Hematopoietic multipotent progenitor cell treated with erythropoietin and hydrocortisone succinate and interleukin-3 and kit ligand, for 8 days (in vitro differentiated cells): Measurements from ENCODE around the gene PABPN1L.
"Not testable (repeated sequence)": the region's sequence is repeated elsewhere in the genome, so short reads cannot be mapped to it uniquely, and the experiment has no call there.

Experiments used
- DNase-seq: peaks from one replicate; pipeline ENCODE4 v3.0.0-alpha.2; 2015

PABPN1L gene

GRCh38 chr16:88824256-88825077 is 42.0 kb downstream of the PABPN1L start:
- DNase-seq = no peak

DNA sequence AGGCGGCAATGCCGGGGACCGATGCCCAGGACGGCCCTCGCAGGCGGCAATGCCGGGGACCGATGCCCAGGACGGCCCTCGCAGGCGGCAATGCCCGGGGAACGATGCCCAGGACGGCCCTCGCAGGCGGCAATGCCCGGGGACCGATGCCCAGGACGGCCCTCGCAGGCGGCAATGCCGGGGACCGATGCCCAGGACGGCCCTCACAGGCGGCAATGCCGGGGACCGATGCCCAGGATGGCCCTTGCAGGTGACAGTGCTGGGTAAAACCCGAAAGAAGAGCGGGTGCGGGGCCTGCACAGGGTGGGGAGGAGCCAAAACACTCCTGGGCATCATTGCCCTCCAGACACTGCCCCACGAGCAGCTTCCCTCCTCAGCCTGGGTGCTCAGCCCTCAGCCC is 42.8 kb downstream of the PABPN1L start:
- not testable (repeated sequence) for DNase-seq

GRCh38 chr16:88822281-88823040 is 44.0 kb downstream of the PABPN1L start:
- DNase-seq = no peak

GRCh38 chr16:88821168-88821850 is 45.2 kb downstream of the PABPN1L start:
- DNase-seq = no peak

- no peak for DNase-seq
Observed at GRCh38 chr16:88820385-88821025, 46.0 kb downstream of the PABPN1L start.

DNA sequence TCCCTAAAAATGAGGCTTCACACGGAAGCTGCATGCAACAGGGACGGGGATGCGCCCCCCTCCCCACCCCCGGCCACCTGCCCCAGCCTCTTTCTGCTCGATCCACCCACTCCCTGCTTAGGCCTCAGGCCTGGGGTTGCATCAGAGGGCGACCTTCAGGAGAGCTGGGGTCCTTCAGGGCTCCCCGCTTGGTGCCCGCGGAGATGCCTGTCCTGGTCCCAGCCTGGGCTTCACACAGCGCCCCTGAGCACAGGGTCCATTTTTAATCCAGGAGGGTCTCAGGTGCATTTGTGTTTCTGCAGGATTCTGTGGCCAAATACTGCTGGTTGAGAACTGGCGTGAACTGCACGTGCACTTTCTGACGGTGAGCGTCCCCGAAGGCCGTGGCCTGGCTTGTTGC is 47.3 kb downstream of the PABPN1L start:
- DNase-seq = no peak

- no peak for DNase-seq
Observed at GRCh38 chr16:88818575-88818874, 47.9 kb downstream of the PABPN1L start.

- no peak for DNase-seq
Observed at GRCh38 chr16:88817785-88818574, 48.5 kb downstream of the PABPN1L start.

DNA sequence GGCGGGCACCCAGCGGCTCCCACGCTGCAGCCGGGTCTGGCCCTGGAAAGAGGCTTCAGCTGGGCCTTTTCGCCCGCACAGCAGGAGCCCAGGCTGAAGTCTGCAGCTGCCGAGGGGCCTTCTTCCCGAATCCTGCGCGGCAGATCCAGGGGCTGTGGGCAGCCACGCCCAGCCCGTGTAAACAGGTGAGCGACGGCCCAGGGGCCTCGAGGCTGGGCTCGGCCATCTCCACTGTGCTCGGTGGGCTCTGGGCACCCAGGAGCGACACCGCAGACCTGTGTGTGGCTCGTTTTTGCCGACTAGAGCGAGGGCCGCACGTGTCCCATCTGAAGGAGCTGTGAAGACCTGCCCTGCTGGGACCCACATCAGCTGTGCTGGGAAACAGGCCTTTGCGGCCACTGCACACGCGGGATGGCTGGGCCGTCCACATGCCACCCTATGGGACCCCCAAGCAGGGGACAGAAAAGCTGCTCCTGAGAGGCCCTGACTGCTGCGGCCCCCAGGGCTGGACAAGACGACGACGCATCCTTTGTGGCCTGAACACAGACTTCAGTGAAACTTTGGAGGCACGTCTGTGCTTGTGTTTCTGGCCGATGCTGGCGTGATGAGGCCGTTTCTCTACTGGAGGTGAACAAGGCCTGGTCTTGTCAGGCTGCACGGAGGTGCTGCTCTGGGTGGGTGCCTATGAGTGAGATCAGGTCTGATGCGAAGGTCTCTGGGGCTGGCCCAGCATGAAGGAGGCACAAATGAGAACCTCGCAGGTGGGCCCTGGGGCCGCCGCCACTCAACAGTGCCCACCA is 49.5 kb downstream of the PABPN1L start:
- no peak for DNase-seq

GRCh38 chr16:88815901-88816589 is 50.4 kb downstream of the PABPN1L start:
- peak; percentile 50 for DNase-seq

DNA sequence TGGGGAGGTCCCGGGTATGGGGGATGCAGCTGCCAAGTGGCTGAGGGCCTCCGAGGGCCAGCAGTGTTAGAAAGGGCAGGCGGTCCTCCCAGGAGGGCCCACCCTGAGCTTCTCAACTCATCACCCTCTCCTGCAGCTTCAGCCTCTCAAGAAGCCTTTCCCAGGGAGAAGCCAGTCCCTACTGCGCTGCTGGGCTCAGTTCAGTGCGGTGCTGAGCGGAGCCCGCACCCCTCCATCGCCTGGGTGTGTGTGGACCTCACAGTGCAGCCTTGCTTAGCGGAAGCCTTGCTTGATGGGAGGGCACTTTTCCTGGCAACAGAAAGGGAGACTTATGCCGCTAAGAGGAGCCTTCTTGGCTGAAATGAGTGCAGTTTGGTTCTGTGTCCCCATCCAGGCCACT is 51.2 kb downstream of the PABPN1L start:
- DNase-seq = no peak

DNA sequence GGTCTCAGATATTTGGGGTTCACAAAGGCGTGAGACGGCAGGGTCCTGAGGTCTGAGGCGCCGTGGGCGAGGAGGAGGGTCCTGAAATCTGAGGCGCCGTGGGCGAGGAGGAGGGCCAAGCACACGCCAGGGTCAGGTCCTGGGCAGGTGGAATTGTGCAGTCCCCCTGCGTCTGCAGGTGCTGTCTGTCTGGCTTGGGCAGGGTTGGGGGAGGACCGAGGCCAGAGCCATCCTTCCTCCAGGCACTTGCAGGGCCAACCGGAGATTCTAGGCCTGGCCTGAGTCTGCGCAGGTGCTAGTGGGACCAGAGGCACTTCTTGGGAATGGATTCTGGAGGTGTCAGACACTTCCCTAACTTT is 52.3 kb downstream of the PABPN1L start:
- no peak for DNase-seq
